HG02870 (cell line): ENCODE results near the gene SYNPO.

Source experiments
- ATAC-seq: cut with Tn5 transposase; IDR thresholded peaks from one replicate; pipeline ENCODE4 v1.9.1; 2021; ENCODE audit warnings: mild to moderate bottlenecking, moderate library complexity; ENCODE audit not compliant: unreplicated experiment

Gene SYNPO

GRCh38 chr5:150606476-150606875 is 34.0 kb upstream of the SYNPO start:
- ATAC-seq = no peak

DNA sequence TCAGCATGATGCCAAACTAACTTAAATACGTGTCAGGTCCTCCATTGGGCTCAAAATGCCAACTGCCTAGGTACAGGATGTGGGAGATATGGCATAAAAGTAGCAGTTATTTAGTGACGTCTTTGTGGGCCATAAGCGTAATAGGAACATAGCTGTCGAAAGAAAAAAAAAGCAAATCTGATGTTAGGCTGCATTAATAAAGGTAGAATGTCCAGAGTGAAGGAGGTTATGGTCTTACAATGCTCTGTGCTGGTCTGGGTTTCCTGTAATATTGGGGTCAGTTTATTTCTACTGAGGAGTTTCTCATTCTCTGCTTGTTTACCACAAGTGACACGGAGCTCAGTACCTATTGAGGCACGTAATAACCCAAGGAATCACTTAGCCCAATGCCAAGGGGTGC is 33.4 kb upstream of the SYNPO start:
- ATAC-seq = no peak

GRCh38 chr5:150607991-150608390 is 32.5 kb upstream of the SYNPO start:
- ATAC-seq = no peak

DNA sequence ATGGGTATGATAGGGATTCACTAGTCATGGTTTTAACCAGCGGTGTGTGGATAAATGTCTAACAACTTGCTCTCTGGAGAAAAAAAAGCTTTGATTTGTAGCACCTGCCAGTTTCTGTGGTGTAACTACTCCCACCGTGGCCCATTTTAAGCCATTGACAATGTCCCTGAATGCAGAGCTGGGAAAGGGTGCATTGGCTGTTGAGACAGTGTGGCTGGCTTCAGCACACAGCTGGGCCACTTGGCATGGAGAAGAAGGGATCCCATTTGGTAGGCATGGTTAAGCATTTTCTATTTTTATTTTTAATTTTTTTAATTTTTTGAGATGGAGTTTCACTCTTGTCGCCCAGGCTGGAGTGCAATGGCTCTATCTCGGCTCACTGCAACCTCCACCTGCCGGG is 31.5 kb upstream of the SYNPO start:
- ATAC-seq = no peak

GRCh38 chr5:150609843-150610584 is 30.4 kb upstream of the SYNPO start:
- no peak for ATAC-seq

GRCh38 chr5:150611026-150611425 is 29.4 kb upstream of the SYNPO start:
- no peak for ATAC-seq

GRCh38 chr5:150612405-150612804 is 28.1 kb upstream of the SYNPO start:
- ATAC-seq = no peak

- ATAC-seq = no peak
Measured at GRCh38 chr5:150612905-150613670, 27.4 kb upstream of the SYNPO start.

GRCh38 chr5:150613991-150614660 is 26.3 kb upstream of the SYNPO start:
- ATAC-seq = no peak

GRCh38 chr5:150614661-150615060 is 25.8 kb upstream of the SYNPO start:
- ATAC-seq = no peak

GRCh38 chr5:150615141-150615699 is 25.2 kb upstream of the SYNPO start:
- ATAC-seq = no peak

- ATAC-seq = no peak
Measured at GRCh38 chr5:150616024-150616470, 24.4 kb upstream of the SYNPO start.

DNA sequence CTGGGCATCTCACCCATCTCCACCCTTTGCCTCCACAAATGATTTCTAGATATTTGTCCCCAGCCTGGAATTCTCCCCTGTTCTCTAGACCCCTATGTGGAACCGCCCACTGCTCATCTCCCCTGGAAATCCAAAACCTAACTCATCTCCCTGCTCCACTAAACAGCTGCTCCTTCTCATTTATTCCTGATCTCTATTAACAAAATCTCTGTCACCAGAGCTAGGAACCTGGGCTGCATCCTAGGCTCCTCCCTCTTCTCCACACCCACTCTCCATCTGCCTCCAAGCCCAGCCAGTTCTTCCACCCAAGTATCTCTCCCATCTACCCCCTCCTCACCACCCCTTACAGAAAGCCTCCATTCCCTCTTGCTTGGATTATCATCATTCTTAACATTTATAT is 24.0 kb upstream of the SYNPO start:
- no peak for ATAC-seq

DNA sequence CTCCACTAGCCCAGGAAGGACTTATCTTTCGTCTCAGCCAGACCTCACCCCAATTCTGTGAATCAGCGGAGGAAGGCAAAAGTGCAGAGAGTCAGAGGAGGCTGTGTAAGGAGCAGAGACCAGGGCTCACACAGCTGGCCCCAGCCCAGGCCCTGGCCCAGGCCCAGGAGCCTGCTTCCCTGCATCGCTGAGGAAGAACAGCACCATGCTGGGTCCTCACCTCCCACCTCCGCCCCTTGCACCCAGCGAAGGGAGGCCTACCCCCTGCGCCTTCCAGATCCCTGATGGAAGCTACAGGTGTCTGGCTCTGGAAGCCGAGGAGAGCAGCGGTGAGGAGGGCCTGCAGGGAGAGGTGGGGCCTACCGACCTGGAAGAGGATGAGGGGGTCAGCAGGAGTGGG is 22.3 kb upstream of the SYNPO start:
- no peak for ATAC-seq

GRCh38 chr5:150618588-150619281 is 21.7 kb upstream of the SYNPO start:
- ATAC-seq = no peak

GRCh38 chr5:150619359-150620230 is 20.9 kb upstream of the SYNPO start:
- no peak for ATAC-seq

DNA sequence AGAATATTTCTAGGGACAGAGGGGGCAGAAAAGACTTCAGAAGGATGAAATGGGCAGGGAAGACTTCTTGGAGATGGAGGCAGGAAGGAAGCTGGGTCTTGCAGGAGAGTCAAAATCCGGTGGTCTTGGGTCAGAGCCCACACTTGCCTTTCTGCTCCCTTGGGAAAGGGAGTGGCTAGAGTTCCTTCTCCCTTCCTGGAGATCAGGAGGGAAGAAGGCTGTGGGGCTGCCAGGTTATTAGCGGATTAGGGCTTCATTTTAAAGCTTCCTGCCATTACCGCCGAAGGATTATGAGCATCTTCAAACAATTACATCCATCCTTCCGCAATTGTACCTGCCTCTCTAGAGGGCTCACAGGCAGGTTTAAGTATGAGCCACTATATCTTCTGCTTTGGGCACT is 19.2 kb upstream of the SYNPO start:
- ATAC-seq = no peak

- no peak for ATAC-seq
Measured at GRCh38 chr5:150622157-150622556, 18.3 kb upstream of the SYNPO start.

GRCh38 chr5:150623152-150623877 is 17.1 kb upstream of the SYNPO start:
- no peak for ATAC-seq
